Endothelial cell of umbilical vein (primary cell): Measurements from ENCODE around the gene ESRRA. TPM values are rescaled to one million over a fixed set of nuclear protein-coding genes. Genes with fewer than 3 reads are reported as not detected.
"Not testable (repeated sequence)": the region's sequence is repeated elsewhere in the genome, so short reads cannot be mapped to it uniquely, and the experiment has no call there.

Experiments used
- BruUV-seq: library from RNA; stranded (reverse); fragments of 400-500 nt; replicated peaks from 2 replicates; lab custom pipeline; 2021; lab: Mats Ljungman, UMichigan
- CTCF ChIA-PET: fragments of 300-600, 350-600 bp; sonication (Branson Sonifier 250); formaldehyde crosslinking; loops from one replicate; lab custom pipeline; 2021; ENCODE audit warnings: antibody characterized with exemption, inconsistent platforms; lab: Charles Lee
- POLR2A ChIA-PET: fragments of 300-600, 350-600 bp; sonication (Branson Sonifier 250); formaldehyde crosslinking; loops from one replicate; lab custom pipeline; 2021; ENCODE audit warnings: antibody characterized with exemption, inconsistent platforms; lab: Charles Lee
- DNase-seq: peaks from one replicate; pipeline ENCODE4 v3.0.0-alpha.2; 2011; ENCODE audit warnings: low read depth, low spot score
- FAIRE-seq: peaks from 2 replicates; lab custom pipeline; 2011; peaks lifted over from hg19 to GRCh38; lab: Jason Lieb, UNC
- H2AFZ ChIP-seq: 2 replicates; pipeline ENCODE4 v1.6.0; 2012; ENCODE audit warnings: low read depth, low read length, control low read depth, inconsistent platforms
- H3K27ac ChIP-seq: 2 replicates; pipeline ENCODE4 v1.5.1; 2011; ENCODE audit warnings: low read depth, mild to moderate bottlenecking, control low read depth, low read length, moderate library complexity; ENCODE audit not compliant: insufficient read depth
- H3K27me3 ChIP-seq, 2 experiments: 2 replicates each; pipeline versions ENCODE4 v1.6.0 to v1.6.1; 2011; ENCODE audit warnings: low read length in 2 of 2, mixed read lengths in 1 of 2; ENCODE audit not compliant: control insufficient read depth in 2 of 2, insufficient read depth in 2 of 2
- H3K36me3 ChIP-seq, 2 experiments: 2 replicates in 1 of 2; 3 replicates in 1 of 2; pipeline ENCODE4 v1.5.1; 2011; ENCODE audit warnings: low read length in 2 of 2, mild to moderate bottlenecking in 1 of 2, moderate library complexity in 1 of 2; ENCODE audit not compliant: control insufficient read depth in 2 of 2, insufficient read depth in 2 of 2; ENCODE audit errors: extremely low read depth in 1 of 2
- H3K4me1 ChIP-seq: 3 replicates; pipeline ENCODE4 v1.5.1; 2011; ENCODE audit warnings: mild to moderate bottlenecking, low read length; ENCODE audit not compliant: control insufficient read depth, insufficient read depth; ENCODE audit errors: extremely low read depth
- H3K4me2 ChIP-seq: 2 replicates; pipeline ENCODE4 v1.6.1; 2011; ENCODE audit warnings: low read length, control low read depth, mixed read lengths; ENCODE audit not compliant: insufficient read depth
- H3K4me3 ChIP-seq, 3 experiments: fragments of 200-600 bp in 1 of 3; sonication (generic), shearing (Covaris generic) in 1 of 3; replicated peaks in 1 of 3; 2 replicates each; pipeline ENCODE4 v1.5.1; 2011 to 2016; ENCODE audit warnings: control low read depth in 3 of 3, low read length in 3 of 3, mild to moderate bottlenecking in 2 of 3, inconsistent platforms in 1 of 3, low read depth in 1 of 3, moderate library complexity in 1 of 3; ENCODE audit not compliant: insufficient read depth in 1 of 3
- H3K79me2 ChIP-seq: 2 replicates; pipeline ENCODE4 v1.6.0; 2012; ENCODE audit warnings: low read length, inconsistent platforms; ENCODE audit not compliant: control insufficient read depth, insufficient read depth
- H3K9ac ChIP-seq: replicated peaks from 2 replicates; pipeline ENCODE3; 2011; ENCODE audit warnings: low read length, control low read depth; ENCODE audit not compliant: insufficient read depth; ENCODE audit errors: extremely low read depth
- H3K9me1 ChIP-seq: replicated peaks from 3 replicates; pipeline ENCODE4 v1.6.0; 2011; ENCODE audit warnings: mild to moderate bottlenecking, low read length; ENCODE audit not compliant: control insufficient read depth, insufficient read depth; ENCODE audit errors: extremely low read depth
- H3K9me3 ChIP-seq: replicated peaks from 2 replicates; pipeline ENCODE4 v1.5.1; 2012; ENCODE audit warnings: low read length, inconsistent platforms; ENCODE audit not compliant: control insufficient read depth, insufficient read depth
- H4K20me1 ChIP-seq: replicated peaks from 2 replicates; pipeline ENCODE3; 2011; ENCODE audit warnings: mild to moderate bottlenecking, low read length; ENCODE audit not compliant: control insufficient read depth, insufficient read depth; ENCODE audit errors: extremely low read depth
- CTCF ChIP-seq, 2 donors: IDR thresholded peaks; 1 replicate in 1 of 2; 2 replicates in 1 of 2; pipeline ENCODE4 v1.5.1; 2011; ENCODE audit warnings: low read length in 2 of 2, mild to moderate bottlenecking in 2 of 2, moderate library complexity in 2 of 2, control low read depth in 1 of 2, inconsistent platforms in 1 of 2, low read depth in 1 of 2; ENCODE audit not compliant: insufficient read depth in 1 of 2; ENCODE audit errors: extremely low read depth in 1 of 2
- EZH2 ChIP-seq: IDR thresholded peaks from 2 replicates; pipeline ENCODE4 v1.6.1; 2012; ENCODE audit warnings: borderline replicate concordance, low read depth, mild to moderate bottlenecking, moderate library complexity, low read length, inconsistent platforms; ENCODE audit not compliant: severe bottlenecking
- FOS ChIP-seq: IDR thresholded peaks from 2 replicates; pipeline ENCODE4 v1.6.1; 2011; ENCODE audit warnings: mild to moderate bottlenecking, low read length, moderate library complexity, borderline replicate concordance; ENCODE audit not compliant: insufficient read depth
- GATA2 ChIP-seq: IDR thresholded peaks from 2 replicates; pipeline ENCODE4 v1.7.0; 2011; ENCODE audit warnings: low read depth, mild to moderate bottlenecking, moderate library complexity, mixed read lengths, low read length; ENCODE audit not compliant: insufficient read length, insufficient read depth
- JUN ChIP-seq: IDR thresholded peaks from 2 replicates; pipeline ENCODE4 v1.6.1; 2011; ENCODE audit warnings: borderline replicate concordance, low read depth; ENCODE audit not compliant: insufficient read length, insufficient read depth
- MAX ChIP-seq: IDR thresholded peaks from 2 replicates; pipeline ENCODE4 v1.6.1; 2011; ENCODE audit not compliant: insufficient read depth, insufficient read length
- MYC ChIP-seq: IDR thresholded peaks from one replicate; pipeline ENCODE4 v1.6.1; 2011; ENCODE audit warnings: mild to moderate bottlenecking, low read depth, low read length
- POLR2A ChIP-seq: IDR thresholded peaks from 2 replicates; pipeline ENCODE4 v1.6.1; 2012; ENCODE audit warnings: low read depth, mild to moderate bottlenecking, control low read depth, low read length
- POLR2AphosphoS5 ChIP-seq: IDR thresholded peaks from 2 replicates; pipeline ENCODE4 v1.6.1; 2012; ENCODE audit warnings: low read depth, mild to moderate bottlenecking, control low read depth, low read length, moderate library complexity; ENCODE audit not compliant: insufficient read depth
- dilution Hi-C: fragments of 300-500 bp; cut with MboI; formaldehyde crosslinking; loops from one replicate; pipeline ENCODE4 v1.15.0; 2019; ENCODE audit warnings: low sequenced_read_pairs; ENCODE audit not compliant: extremely low pct_ligation_motif_present
- intact Hi-C: fragments of 100-400 bp; cut with micrococcal nuclease; formaldehyde crosslinking; loops from one replicate; pipeline ENCODE4 v1.10.0; 2022
- polyA plus RNA-seq, 4 experiments: library from polyadenylated mRNA; depleted of rRNA in 3 of 4; stranded (reverse) in 3 of 4; unstranded in 1 of 4; fragments of >200 nt; gene quantifications; 2 replicates each; pipeline versions ENCODE4 v1.2.1 to v1.2.3, GENCODE V29; 2011 to 2012; ENCODE audit warnings: missing spikeins in 1 of 4
- total RNA-seq: library from RNA; stranded (reverse); gene quantifications from 2 replicates; pipeline ENCODE4 v1.2.3, GENCODE V29; 2021

ESRRA gene
- total and polyA plus RNA-seq, 2 donors (not counting 3 experiments of a cell fraction or from before 2014, with no cell fraction given), result 17.2 to 37.4 TPM

- Histone ChIP-seq H3K36me3 (no peaks in the 10 kb centered on the region), H3K4me2 (no peak overlapping the region), H3K27ac (no peak overlapping the region), H3K9me3 (no peaks in the 10 kb centered on the region), H3K9ac (no peak overlapping the region), H3K4me3 (no peak overlapping the region), H3K4me1 (peaks cover 6% of the 10 kb centered on the region), H4K20me1 (no peaks in the 10 kb centered on the region), H3K79me2 (peaks cover 10% of the 10 kb centered on the region), H2AFZ (no peak overlapping the region), H3K9me1 (no peaks in the 10 kb centered on the region), H3K27me3 (no peaks in the 10 kb centered on the region)
- DNase-seq (no peak), FAIRE-seq (no peak)
- ChIA-PET CTCF (interaction anchor here (0.7 to 6.7 kb wide), 6 partner anchors 10 to 101 kb away, joined by 3 to 413 read pairs (median 4); partner anchors contain the start of genes FERMT3, PRDX5 and TRMT112), POLR2A (no interaction called here)
- TF ChIP-seq POLR2A (no peak), JUN (no peak), EZH2 (no peak), MAX (no peak), POLR2AphosphoS5 (no peak), GATA2 (no peak), CTCF (IDR thresholded peaks at IDR 0.05; ENCODE audit: extremely low read depth in 1 of 2, insufficient read depth in 1 of 2, low read depth in 1 of 2, low read length in 2 of 2) (no peak), MYC (no peak), FOS (no peak)
- no TSS peak for BruUV-seq
- dilution Hi-C loops (no loop called here), intact Hi-C loops (no loop called here)
These were observed 1.7 kb downstream of the ESRRA start for GRCh38 chr11:64306876-64307622.

- H3K4me3 ChIP-seq, POLR2A ChIA-PET, H4K20me1 ChIP-seq, FAIRE-seq, H3K9me3 ChIP-seq, H3K9me1 ChIP-seq, H3K9ac ChIP-seq, intact Hi-C loops, dilution Hi-C loops, H3K27ac ChIP-seq, H3K27me3 ChIP-seq, H3K4me2 ChIP-seq, H3K4me1 ChIP-seq, DNase-seq, H3K36me3 ChIP-seq, H2AFZ ChIP-seq, H3K79me2 ChIP-seq: not testable (repeated sequence)
- CTCF ChIA-PET, result interaction anchor here (1.3 to 5.6 kb wide), 3 partner anchors 10 to 48 kb away, joined by 3 to 52 read pairs (median 4); partner anchors contain the start of genes PRDX5 and TRMT112
- TSS peak; percentile 28 for BruUV-seq
These were observed 2.5 kb downstream of the ESRRA start for GRCh38 chr11:64307795-64308194.
